Activated T-cell treated with anti-CD3 and anti-CD28 coated beads, Interleukin-2, amount 50 U/mL, for 1 hour (primary cell): ENCODE measurements around the gene SMNDC1.

Source experiments
- DNase-seq: peaks from one replicate; pipeline ENCODE4 v3.0.0-alpha.2; 2020

SMNDC1 gene

DNA sequence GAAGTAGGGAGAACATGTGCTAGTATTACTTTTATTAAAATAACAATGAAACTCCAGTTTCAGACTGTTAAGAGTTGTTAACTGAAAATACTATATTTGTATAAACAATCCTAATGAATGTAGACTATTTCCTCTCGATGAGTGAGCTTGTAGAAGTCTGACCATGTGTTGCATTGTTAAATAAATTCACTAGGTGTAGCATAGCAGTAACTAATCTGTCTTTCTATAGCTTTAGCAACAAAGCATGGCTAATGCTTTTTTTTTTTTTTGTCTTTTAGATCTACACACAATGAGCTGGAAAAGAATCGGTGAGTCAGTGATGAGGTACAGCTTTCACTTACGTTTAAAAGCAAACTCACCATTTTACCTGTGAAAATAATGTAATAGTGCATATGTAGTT is 60.2 kb downstream of the SMNDC1 start:
- no peak for DNase-seq

DNA sequence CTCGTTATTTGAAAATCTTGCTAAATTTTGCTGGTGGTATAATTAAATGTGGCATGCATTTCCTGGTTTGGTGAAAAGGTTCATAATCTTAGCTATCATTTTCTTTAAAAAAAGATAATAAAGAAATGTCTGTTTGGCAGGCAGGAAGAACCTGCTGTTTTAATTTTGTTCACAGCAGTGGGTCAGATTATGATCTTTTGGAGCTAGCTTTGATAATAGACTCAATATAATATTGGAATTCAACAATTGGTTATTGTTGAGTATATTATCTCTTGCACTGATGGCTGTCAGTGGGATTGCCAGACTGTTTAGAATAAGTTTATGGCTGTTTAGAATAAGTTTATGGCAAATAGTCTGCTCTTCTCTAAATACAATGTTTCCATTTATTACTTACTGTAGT is 62.2 kb downstream of the SMNDC1 start:
- no peak for DNase-seq

DNA sequence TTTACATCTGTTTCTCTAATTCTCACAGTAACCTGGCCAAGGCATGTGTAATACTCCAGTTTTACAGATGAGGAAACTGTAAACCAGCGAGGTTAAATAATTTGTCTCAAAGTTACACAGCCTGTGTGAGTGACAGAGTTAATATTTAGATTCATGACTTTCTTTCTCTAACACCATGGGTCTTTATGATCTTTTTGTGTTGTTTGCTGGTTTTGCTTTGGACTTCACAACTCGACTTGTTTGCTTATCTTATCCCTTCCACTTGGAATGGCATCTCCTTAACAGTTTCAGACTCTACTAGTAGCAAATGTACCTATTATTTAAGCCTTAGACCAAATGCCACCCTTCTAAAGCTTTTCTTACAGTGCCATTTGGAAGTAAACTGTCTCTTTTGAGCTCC is 62.9 kb downstream of the SMNDC1 start:
- DNase-seq, result no peak

DNA sequence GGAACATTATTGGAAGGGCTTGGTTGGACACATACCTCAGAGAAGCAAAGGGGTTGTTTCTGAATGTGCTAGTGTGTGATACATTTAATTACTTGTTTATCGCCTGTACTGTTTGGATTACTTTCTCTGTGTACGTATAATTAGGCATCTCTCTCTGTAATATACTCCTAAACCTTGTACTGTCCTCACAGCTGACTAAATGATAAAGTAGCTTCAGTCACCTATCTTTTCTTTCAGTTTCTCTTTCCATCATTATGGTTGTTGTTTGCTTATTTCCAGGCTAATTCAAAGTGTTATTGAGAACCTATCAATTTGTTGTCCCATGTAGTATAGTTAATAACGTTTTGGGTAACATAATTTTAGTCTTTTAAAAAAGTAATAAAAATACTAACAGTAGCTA is 63.3 kb downstream of the SMNDC1 start:
- DNase-seq, result no peak
